ENCODE data around the gene RNF43. TPM values are rescaled to one million over a fixed set of nuclear protein-coding genes. Genes with fewer than 3 reads are reported as not detected.

RNF43 gene
- total RNA-seq, 1 donor from 2014 or later: 2.1 TPM

GRCh38 chr17:58410714-58411407 is 6.5 kb downstream of the RNF43 start:
- H3K27me3 Mint-ChIP-seq: no peaks in the 10 kb centered on the region
- H3K27ac Mint-ChIP-seq: no peak overlapping the region
- ATAC-seq (ENCODE audit: low read depth) (no peak), DNase-seq (no peak)
- H3K36me3 Mint-ChIP-seq (ENCODE audit: low read depth): peaks cover 2% of the 10 kb centered on the region
- ChIA-PET CTCF (no interaction called here), POLR2A (interaction anchor here (1.0 to 1.2 kb wide), 2 partner anchors 64 to 73 kb away, joined by 3 read pairs; no protein-coding TSS in a partner anchor)
- intact Hi-C loops (cut with micrococcal nuclease): no loop called here
- no peak for TF ChIP-seq CTCF (IDR thresholded peaks at IDR 0.05)
- H3K4me1 Mint-ChIP-seq: no peaks in the 10 kb centered on the region
- H3K4me3 Mint-ChIP-seq: no peak overlapping the region
- H3K9me3 Mint-ChIP-seq: no peaks in the 10 kb centered on the region

GRCh38 chr17:58409432-58409831 is 7.9 kb downstream of the RNF43 start:
- Mint-ChIP-seq H3K4me3 (no peak overlapping the region), H3K27ac (no peak overlapping the region), H3K4me1 (no peaks in the 10 kb centered on the region), H3K9me3 (no peaks in the 10 kb centered on the region), H3K36me3 (ENCODE audit: low read depth) (peaks cover 2% of the 10 kb centered on the region), H3K27me3 (no peaks in the 10 kb centered on the region)
- ChIA-PET CTCF (interaction anchor here (1.3 kb wide), 1 partner anchor 92 kb away, joined by 4 read pairs; no protein-coding TSS in a partner anchor), POLR2A (no interaction called here)
- ATAC-seq (ENCODE audit: low read depth) (no peak), DNase-seq (no peak)
- intact Hi-C loops (cut with micrococcal nuclease): no loop called here
- TF ChIP-seq CTCF (IDR thresholded peaks at IDR 0.05): no peak

GRCh38 chr17:58403311-58403710 is 14.0 kb downstream of the RNF43 start:
- no peaks in the 10 kb centered on the region for H3K27me3 Mint-ChIP-seq
- no peak overlapping the region for H3K4me3 Mint-ChIP-seq
- intact Hi-C loops (cut with micrococcal nuclease): no loop called here
- ChIA-PET CTCF (no interaction called here), POLR2A (no interaction called here)
- H3K27ac Mint-ChIP-seq: no peak overlapping the region
- no peaks in the 10 kb centered on the region for H3K4me1 Mint-ChIP-seq
- H3K9me3 Mint-ChIP-seq: no peaks in the 10 kb centered on the region
- ATAC-seq (ENCODE audit: low read depth) (no peak), DNase-seq (no peak)
- no peaks in the 10 kb centered on the region for H3K36me3 Mint-ChIP-seq (ENCODE audit: low read depth)
- no peak for TF ChIP-seq CTCF (IDR thresholded peaks at IDR 0.05)

GRCh38 chr17:58402679-58403078 is 14.7 kb downstream of the RNF43 start:
- Mint-ChIP-seq H3K9me3 (no peaks in the 10 kb centered on the region), H3K36me3 (ENCODE audit: low read depth) (no peaks in the 10 kb centered on the region), H3K27me3 (no peaks in the 10 kb centered on the region), H3K4me3 (no peak overlapping the region), H3K4me1 (no peaks in the 10 kb centered on the region), H3K27ac (no peak overlapping the region)
- intact Hi-C loops (cut with micrococcal nuclease): no loop called here
- ChIA-PET POLR2A (no interaction called here), CTCF (no interaction called here)
- DNase-seq: no peak
- no peak for ATAC-seq (ENCODE audit: low read depth)
- TF ChIP-seq CTCF (IDR thresholded peaks at IDR 0.05): no peak

- Mint-ChIP-seq H3K4me3 (no peak overlapping the region), H3K9me3 (no peaks in the 10 kb centered on the region), H3K27ac (no peak overlapping the region), H3K4me1 (no peaks in the 10 kb centered on the region), H3K27me3 (no peaks in the 10 kb centered on the region), H3K36me3 (ENCODE audit: low read depth) (no peaks in the 10 kb centered on the region)
- POLR2A ChIA-PET: no interaction called here
- ATAC-seq (ENCODE audit: low read depth): no peak
- DNase-seq: no peak
- intact Hi-C loops (cut with micrococcal nuclease): no loop called here
- CTCF ChIA-PET: no interaction called here
- TF ChIP-seq CTCF (IDR thresholded peaks at IDR 0.05): no peak
These were observed 15.3 kb downstream of the RNF43 start for GRCh38 chr17:58402047-58402446.
